ENCODE results near the gene CLOCK.

The CLOCK gene

DNA sequence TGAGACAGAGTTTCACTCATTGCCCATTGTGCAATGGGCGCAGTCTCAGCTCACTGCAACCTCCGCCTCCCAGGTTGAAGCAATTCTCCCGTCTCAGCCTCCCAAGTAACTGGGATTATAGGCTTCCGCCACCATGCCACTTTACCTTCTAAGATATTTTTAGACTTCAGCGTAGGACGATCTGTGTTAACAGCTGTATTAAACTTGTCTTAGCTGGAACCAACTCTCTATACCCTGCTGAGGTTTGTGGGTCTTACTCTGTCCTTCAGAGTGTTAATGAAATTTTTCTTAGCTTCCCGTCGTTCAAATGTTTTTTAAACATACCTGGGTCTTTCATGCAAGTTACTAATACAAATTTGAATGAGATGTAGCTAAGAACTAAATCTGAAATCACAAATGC lies 136.3 kb downstream of the CLOCK start:
- no peak for DNase-seq

DNA sequence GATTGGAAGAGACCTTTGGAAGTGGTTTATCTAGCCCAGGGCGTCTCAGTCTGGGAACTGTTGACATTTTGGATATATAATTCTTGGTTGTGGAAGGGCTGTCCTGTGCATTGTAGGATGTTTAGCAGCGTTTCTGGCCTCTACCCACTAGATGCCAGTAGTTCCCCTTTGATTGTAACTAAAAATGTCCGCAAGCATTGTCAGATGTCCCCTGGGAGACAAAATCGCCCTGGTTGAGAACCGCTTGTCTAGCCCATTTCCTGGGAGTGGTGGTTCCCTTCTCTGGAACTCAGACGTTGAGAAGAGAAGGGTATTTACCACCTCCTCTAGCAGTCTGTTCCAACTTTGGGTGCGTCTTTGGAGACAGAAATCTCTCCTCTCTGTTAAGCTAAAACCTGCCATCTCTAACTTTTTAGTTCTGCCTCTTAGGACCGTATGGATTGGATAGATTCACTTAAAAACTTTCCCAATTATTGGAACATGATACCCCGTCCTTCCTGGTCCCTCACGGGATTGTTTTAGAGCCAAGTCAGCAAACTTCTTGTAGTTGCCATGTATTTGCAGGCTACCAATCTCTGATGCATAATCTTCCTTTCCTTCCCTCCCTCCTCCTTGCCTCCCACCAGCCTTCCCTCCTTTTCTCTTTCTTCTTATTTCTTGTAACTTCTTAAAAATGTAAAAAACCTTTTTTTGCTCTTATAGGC lies 137.1 kb downstream of the CLOCK start:
- peak in 1 of 2 donors; percentile 61 for DNase-seq

DNA sequence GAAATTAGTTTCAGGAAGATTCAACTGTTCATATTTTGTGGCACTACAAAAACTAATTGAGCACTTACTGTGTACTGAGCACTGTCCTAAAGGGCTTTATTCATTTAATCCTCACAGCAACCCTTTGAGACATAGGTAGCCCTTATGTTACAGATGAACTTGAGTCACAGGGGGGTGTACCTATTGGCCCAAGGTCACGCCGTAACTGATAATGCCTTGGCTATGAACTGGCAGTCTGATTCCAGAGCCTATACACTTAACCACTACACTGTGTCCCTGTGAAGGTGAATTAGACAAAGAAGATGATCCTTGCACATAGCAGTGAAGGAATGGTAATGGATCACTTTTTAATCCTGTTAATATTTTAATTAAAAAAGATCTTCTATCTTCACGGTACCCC lies 138.9 kb downstream of the CLOCK start:
- no peak for DNase-seq

DNA sequence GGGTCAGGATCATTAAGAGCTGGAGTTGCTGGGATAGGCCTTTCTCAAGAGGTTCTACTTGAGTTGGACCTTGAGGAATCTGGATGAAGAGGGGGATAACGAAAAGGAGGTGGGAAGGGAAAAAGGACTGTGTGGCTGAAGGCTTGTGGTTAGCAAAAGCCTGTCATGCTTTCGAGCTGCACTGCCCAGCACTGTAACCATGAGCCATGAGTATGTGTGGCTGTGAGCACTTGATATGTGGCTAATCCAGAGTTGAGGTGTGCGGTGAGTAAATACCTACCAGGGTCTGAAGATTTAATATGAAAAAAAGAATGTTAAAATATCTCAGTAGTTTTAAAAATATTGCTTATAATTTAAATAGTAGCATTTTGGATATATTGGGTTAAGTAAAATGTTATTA lies 139.6 kb downstream of the CLOCK start:
- no peak for DNase-seq

DNA sequence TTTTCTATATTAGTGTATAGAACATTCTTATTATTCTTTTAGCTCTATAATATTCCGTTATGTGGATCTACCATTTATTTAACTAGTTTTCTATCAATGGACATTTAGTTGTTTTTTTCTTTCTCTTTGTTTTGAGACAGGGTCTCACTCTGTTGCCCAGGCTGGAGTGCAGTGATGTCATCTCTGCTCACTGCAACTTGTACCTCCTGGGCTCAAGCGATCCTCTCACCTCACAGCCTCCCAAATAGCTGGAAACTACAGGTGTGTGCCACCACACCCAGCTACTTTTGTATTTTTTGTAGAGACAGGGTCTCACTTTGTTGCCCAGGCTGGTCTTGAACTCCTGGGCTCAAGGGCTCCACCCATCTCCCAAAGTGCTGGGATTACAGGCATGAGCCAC lies 140.2 kb downstream of the CLOCK start:
- no peak for DNase-seq

DNA sequence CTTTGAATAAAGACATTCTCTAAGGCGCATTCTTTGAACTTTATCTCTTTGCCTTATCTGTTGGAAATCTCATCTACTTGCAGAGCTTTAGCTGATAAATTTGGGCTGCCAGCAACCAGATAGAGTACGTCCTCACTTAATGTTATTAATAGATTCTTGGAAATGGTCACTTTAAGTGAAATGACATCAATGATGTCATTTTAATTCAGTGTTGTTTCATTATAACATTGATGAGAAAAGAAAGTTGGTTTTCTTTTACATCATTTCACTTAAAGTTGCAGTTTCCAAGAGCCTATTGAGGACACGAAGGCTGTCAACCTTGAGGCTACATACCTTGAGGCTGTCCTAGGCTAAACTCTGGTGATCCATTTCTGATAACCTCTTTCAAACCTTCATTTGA lies 141.6 kb downstream of the CLOCK start:
- no peak for DNase-seq

DNA sequence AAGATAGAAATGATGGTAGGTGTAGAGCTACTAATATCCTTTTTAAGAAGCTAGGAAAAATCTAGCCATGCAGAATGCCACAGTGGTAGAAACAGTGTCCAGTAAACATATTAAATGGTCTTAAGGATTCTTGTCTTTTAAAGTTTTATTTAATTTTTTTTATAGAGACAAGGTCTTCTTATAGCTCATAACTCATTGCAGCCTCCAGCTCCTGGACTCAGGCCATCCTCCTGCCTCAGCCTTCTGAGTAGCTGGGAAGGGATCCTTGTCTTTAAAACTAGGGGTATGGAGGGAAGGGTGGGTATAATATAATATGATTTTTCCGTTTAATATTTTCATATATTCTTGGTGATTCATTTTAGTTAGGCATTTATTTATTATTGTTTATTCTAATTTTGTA lies 147.1 kb downstream of the CLOCK start:
- no peak for DNase-seq

DNA sequence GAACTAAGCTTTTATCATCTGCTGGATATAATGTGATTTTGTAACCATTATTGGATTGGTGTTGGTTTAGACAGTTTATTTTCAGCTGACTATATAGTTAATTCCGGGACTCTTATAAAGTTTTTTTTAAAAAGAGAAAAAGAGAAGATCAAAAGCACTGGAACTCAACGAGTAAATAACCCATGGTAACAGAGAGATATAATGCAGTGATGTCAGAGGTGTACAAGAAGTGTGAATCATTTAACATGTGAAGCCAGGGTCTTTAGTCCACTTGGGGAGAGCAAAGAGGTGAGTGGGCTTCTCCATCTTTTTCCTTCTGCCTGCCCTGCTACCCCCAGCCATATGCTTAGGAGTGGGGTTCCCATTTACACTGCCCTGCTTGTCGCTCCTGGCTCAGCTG lies 147.7 kb downstream of the CLOCK start:
- no peak for DNase-seq

DNA sequence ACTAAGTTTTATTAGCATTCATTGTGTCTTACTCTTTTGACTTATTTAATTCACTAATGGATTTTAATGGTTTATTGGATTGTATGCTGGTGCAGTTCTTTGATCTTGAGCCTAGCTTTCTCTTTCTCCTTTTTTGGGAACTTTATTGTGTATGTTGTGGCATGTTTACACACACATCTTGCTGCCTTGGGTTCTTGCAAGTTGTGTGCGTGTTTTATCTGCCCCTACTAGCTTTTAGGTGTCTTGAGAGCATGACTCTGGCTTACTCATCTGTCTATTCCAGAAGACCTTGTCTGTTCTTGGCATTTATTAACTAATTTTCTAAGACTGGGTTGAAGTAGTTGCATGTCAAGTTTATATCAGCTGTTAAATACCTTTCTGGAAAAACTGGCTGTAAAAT lies 148.2 kb downstream of the CLOCK start:
- no peak for DNase-seq

DNA sequence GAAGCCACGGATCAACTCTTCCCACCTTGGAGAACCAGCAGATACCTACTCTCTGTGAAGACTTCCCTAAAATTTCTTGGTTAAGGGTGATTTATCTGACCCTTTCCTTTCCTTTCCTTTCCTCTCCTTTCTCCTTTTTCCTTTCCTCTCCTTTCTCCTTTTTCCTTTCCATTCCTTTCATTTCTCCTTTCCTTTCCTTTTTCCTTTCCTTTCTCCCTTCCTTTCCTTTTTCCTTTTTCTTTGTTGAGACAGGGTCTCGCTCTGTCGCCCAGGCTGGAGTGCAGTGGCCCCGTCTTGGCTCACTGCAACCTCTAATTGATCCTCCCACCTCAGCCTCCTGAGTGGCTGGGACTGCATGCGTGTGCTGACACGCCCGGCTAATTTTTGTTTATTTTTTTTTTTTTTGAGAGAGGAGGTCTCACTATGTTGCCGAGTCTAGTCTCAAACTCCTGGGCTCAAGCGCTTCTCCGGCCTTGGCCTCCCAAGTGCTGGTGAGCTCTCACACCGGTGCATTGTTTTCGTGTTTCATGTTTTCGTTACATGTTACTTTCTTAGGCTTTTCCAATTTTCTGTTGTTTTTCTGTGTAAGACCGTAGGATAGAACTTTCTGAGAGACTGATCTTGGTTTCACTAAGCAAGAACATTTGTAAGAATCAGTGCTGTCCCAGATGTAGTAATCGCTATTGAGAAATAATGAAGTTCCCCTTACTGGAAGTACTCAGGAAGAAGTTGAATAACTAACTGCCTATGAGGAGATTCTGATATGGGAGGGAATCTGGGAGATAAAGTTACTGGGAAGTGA lies 149.0 kb downstream of the CLOCK start:
- DNase-seq: peak in 1 of 2 donors; percentile 49

DNA sequence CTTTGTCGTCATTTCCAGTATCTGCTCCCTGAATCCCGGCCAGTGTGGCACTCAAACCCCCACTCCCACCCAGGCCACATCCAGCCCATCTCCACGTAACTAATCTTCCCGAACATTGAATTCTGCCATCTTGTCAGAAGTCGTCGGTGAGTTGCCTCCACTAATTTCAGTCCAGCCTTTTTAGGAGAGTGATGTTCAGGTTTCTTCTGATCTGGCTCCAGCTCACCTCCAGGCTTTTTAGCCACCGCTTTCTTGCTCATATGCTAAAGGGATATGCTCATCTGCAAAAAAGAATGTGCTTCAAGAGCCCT lies 149.6 kb downstream of the CLOCK start:
- DNase-seq: peak in 1 of 2 donors; percentile 34

DNA sequence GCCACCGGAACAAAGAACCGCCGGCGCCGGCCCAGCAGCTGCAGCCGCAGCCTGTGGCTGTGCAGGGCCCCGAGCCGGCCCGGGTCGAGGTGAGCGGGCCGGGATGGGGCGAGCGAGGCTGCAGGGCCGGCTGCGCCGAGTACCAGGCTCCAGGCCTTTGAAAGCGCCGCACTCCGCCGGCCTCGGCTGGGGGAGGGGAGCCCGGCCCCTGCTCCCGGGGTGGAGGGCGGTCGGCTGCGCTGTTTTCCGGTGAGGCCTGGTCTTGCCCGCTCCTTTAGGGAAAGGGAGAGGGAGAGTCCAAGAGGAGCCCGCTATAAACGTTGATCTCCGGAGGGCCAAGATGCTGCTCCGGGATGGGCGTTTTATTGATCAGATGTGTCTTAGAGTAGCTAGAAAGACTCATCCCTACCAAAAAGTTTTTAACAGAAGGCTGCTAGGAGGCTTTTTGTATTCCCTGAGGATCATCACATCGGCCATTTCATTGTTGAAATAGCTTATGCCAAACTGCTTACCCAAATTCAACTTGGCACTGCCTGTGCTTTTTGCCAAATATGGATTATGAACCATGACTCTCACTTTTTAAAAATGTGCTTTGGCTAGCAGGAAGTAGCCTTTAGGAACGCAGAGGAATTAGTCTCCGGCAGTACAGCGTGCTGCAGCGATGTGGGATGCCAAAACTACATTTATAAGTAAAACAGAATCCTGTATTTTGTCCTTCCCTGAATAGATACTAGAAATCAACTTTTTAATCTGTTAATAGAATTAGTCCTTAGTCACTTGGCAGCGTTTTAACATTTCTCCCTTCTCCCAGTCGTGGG lies 150.2 kb downstream of the CLOCK start:
- DNase-seq: peak in 1 of 2 donors; percentile 25

DNA sequence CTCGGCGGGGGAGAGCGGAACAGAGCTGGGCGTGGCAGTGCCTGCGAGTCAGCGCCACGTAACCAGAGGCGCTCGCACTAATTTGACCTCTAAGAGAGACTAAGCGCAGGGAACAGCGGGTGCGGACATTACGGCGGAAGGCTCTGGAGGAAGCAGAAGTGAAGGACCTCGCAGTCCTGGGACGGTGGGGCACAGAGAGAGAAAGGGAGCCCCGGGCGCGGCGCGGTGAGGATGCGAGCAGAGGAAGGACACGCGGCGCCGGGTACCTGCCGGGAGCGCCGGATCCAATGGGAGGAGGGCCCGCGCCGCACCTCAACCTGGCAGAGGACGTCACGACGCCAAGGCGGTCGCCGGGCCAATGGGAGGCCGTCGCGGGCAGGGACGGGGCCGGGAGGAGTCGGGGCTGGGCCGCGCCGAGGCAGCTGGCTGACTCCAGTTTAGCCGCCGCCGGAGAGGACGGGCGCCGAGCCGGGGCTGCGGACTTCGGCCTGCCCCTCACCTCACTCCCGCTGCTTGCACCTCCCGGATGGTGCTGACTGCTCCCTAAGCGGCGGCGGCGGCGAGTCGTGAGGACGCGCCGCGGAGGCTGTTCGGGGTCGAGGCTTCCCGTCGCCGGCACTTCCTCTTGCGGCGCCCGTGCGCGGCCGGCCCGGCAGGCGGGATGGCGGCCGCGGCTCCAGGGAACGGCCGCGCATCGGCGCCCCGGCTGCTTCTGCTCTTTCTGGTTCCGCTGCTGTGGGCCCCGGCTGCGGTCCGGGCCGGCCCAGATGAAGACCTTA lies 151.0 kb downstream of the CLOCK start, which contains the start of gene TMEM165:
TSS of gene TMEM165 (plus strand) at position 429 of the 779 bp plus-strand sequence. CDS start at position 662, 233 bp downstream.
- peak; percentile 84 to 87 for DNase-seq

DNA sequence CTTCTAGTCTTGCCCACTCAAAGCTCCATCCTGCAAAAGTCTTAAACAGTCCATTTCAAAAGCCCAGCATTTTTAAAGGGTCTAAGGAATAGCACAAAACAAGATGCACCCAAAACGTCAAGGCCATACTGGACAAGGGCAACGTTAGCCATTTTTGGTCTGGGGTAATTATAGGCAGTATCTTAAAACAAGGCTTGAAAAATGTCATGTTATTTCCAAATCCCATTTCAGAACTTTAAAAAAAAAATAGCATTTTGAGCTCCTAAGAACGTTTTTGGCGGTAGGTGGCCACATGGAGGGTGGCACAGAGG lies 151.5 kb downstream of the CLOCK start:
- no peak for DNase-seq

DNA sequence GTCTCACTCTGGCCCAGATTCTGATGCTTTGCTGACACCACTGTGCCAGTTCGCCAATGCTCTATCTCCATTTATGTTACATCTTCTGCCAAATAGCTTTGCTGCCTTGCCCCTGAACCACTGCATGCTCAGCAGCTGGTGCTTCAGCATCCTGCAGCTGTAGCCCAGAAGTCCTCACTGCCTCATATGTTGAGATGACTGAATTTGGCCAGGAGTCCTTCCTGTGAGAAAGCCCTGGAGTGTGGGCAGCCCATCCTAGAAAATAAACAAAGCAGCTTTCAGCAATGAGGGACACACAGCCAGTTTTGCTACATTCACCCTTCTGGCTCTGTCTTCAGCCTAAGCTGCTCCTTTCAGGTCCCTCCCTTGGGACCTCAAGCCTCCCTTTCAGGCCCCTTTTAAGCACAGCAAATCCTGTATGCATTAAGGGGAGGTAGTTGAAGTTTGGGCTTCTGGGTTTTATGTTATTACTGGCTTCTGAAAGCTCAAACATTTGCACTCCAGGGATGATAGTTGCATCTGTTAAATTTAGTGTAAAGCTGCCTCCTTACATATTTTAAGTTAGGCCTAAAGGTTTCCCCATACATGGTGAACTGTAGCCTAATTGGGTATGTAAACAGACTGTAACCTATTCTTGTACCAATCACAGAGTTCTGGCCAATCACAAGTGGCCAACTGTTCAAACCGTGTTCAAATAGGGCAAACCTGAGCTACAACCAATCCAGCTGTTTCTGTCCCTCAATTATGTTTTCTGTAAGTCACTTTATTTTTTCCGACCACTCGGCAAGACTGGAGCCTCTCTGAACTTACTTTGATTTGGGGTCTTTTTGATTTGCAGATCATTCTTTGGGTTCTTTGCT lies 153.0 kb downstream of the CLOCK start:
- peak; percentile 49 to 52 for DNase-seq

DNA sequence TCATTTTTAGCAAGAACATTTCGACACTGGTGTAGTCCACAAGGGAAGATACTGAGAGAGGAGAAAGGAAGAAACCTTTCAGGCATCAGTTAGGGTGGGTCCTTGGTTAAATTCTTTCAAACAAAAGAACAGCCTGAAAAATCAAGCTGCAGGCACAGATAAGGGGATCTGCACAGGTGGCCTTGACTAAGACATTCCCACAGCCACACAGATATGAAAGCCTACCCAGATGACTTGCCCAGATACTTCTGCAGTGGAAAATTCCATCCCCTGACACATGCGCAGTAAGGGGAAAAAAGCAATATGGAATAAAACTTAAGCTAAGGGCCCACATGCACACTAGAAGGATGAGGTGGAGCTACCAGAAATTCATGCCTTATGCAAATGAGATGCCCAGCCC lies 159.9 kb downstream of the CLOCK start:
- no peak for DNase-seq

DNA sequence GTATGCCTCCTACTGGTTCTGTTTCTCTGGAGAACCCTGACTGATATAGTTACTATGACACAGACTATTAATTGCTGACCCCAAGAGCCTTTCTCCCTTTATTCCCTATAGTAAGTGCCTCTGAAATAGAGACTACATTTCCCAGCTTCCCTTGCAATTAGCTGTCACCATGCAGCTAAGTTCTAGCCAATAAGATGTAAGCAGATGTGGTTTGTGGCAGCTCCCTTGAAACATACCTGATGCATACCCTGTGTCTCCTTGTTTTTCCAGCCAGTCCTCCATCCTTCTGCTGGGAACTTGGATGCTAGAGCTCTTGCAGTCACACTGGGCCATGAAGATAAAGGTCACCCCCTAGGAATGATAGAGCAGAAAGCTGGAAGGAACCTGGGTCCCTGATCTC lies 160.6 kb downstream of the CLOCK start:
- peak in 1 of 2 donors; percentile 35 for DNase-seq

DNA sequence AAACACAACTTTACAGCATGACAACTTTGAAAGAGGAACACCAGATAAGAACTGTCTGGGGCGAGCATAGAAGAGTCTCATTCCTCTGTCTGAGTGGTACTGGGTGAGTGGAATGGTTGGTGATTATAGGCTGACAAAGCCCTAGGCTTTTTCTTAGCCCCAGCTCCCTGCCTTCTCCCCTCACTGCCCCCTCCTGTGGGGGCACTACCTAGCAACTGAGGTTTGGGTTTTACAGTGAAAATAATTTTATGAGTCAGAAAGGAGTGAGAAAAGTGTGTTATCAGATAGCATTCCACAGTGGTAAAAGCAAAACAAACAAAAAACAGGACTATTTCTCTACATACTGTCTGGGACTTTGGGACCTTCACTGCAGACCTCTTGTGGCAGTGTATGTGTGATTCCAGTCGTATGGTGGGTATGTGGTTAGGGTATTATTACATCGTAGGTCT lies 161.5 kb downstream of the CLOCK start:
- DNase-seq: no peak

DNA sequence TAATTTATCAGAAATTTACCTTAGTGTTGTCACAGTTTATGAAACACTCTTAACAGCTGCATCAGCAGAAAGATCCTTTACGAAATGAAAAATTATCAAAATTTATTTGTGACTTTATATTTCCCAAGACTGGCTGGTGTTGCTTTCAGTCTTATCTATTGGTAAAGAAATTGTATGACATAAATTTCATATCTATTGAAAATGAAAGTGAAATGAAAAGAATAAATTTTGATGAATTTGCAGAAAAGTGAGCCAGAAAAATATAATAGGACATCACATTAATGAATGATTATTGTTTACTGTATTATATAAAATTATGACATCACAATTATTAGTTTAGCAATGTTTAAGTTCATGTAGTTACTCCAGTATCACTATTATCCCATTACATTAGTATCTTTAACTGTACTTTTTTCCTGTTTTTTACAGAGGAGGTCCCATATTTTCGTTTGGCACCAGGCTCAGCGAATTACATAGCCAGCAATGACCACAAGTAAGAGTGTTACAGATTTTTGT lies 164.2 kb downstream of the CLOCK start:
- DNase-seq: no peak

DNA sequence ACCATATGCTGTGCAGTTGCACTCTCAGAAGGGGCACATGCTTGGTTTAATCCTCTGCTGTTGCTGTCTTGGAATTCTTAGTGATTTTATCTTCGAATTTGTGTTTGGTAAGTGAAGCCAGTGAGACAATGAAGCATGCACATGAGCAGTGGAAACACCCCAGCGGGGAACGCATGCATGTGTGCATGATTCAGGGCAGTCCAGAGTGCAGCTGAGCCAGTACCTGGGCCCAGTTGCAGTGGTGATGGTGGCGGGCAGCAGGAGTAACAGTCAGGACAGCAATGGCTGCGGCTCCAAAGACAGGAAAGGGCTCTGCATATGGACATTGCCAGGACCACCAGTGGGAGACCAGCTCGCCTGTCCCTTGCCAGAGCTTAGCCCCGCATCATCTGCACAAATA lies 165.2 kb downstream of the CLOCK start:
- no peak for DNase-seq

DNA sequence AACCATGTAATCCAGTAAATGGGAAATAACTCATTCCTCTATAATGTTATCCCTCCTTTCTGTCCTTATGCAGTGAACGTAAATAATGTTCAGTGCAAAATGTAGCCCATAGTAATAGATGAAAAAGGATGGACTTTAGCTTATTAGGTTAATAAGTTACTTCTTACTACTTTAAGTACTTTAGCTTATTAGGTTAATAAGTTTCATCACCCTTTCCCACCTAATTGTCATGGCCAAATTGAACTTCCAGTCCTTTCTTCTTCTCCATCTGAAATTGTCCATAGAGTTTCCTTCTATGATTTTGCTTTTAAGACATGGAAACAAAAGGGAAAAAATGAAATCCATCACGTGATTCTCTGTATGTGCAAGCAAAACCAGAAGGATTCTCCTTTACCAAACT lies 166.1 kb downstream of the CLOCK start:
- DNase-seq: no peak
